HepG2 (cell line): Measurements from ENCODE around the gene S1PR3. TPM values are rescaled to one million over a fixed set of nuclear protein-coding genes. Genes with fewer than 3 reads are reported as not detected.

Source experiments
- ATAC-seq: fragments of 200-7000 bp; cut with Tn5 transposase; 3 replicates; pipeline ENCODE4 v1.9.1; 2020; ENCODE audit warnings: mild to moderate bottlenecking, moderate library complexity
- BruUV-seq: library from RNA; stranded (reverse); fragments of 400-500 nt; replicated peaks from 2 replicates; lab custom pipeline; 2021; lab: Mats Ljungman, UMichigan
- CTCF ChIA-PET: fragments of 300-600 bp; formaldehyde crosslinking; extraction: SDS; loops from one replicate; lab custom pipeline; 2021; ENCODE audit warnings: low total read pairs, inconsistent platforms, low intra/inter-chr PET ratio; lab: Yijun Ruan, JAX
- POLR2A ChIA-PET: fragments of 350-600 bp; sonication (Branson Sonifier 250); formaldehyde crosslinking; loops from one replicate; lab custom pipeline; 2020; ENCODE audit warnings: antibody characterized with exemption, inconsistent platforms; lab: Yijun Ruan, JAX
- DNase-seq: peaks from one replicate; pipeline ENCODE4 v3.0.0-alpha.2; 2015; ENCODE audit warnings: low spot score
- FAIRE-seq: peaks from 3 replicates; lab custom pipeline; 2011; peaks lifted over from hg19 to GRCh38; lab: Jason Lieb, UNC
- H2AFZ ChIP-seq: one replicate; pipeline ENCODE4 v1.6.1; 2011; ENCODE audit warnings: low read length, inconsistent platforms
- H3K27ac ChIP-seq: fragments of 300-600 bp; 3 replicates; pipeline ENCODE4 v1.8.0; 2011; ENCODE audit warnings: mixed run types, mild to moderate bottlenecking, mixed read lengths, low read length, inconsistent platforms; ENCODE audit not compliant: insufficient read depth; ENCODE audit errors: extremely low read length
- H3K27me3 ChIP-seq, 2 experiments: fragments of 200-600 bp in 1 of 2; 2 replicates in 1 of 2; 3 replicates in 1 of 2; pipeline versions ENCODE4 v1.6.0 to v1.8.0; 2011; ENCODE audit warnings: low read length in 2 of 2, mild to moderate bottlenecking in 2 of 2, moderate library complexity in 2 of 2, inconsistent platforms in 1 of 2; ENCODE audit not compliant: insufficient read depth in 2 of 2, control insufficient read depth in 1 of 2
- H3K36me3 ChIP-seq, 2 experiments: fragments of 200-600 bp in 1 of 2; replicated peaks in 1 of 2; 2 replicates in 1 of 2; 3 replicates in 1 of 2; pipeline versions ENCODE4 v1.5.1 to v1.8.0; 2011; ENCODE audit warnings: low read length in 2 of 2, inconsistent platforms in 1 of 2; ENCODE audit not compliant: insufficient read depth in 2 of 2, control insufficient read depth in 1 of 2
- H3K4me1 ChIP-seq: 2 replicates; pipeline ENCODE4 v1.5.1; 2012; ENCODE audit warnings: low read length, inconsistent platforms; ENCODE audit not compliant: insufficient read depth
- H3K4me2 ChIP-seq: 2 replicates; pipeline ENCODE4 v1.6.0; 2011; ENCODE audit warnings: low read depth, low read length, inconsistent platforms
- H3K4me3 ChIP-seq, 3 experiments: fragments of 200-600 bp in 1 of 3; sonication (generic), shearing (Covaris generic) in 1 of 3; replicated peaks in 1 of 3; 2 replicates each; pipeline ENCODE4 v1.5.1; 2011 to 2016; ENCODE audit warnings: low read length in 3 of 3, inconsistent platforms in 2 of 3, low read depth in 2 of 3, mild to moderate bottlenecking in 2 of 3, control low read depth in 1 of 3, mixed read lengths in 1 of 3; ENCODE audit not compliant: insufficient read depth in 1 of 3
- H3K79me2 ChIP-seq: one replicate; pipeline ENCODE4 v1.6.1; 2011; ENCODE audit warnings: low read length, inconsistent platforms; ENCODE audit not compliant: insufficient read depth
- H3K9ac ChIP-seq: 2 replicates; pipeline ENCODE4 v1.6.0; 2011; ENCODE audit warnings: mild to moderate bottlenecking, low read depth, low read length, inconsistent platforms; ENCODE audit not compliant: insufficient read depth
- H3K9me3 ChIP-seq: 2 replicates; pipeline ENCODE4 v1.5.1; 2012; ENCODE audit warnings: mild to moderate bottlenecking, low read length
- H4K20me1 ChIP-seq: 2 replicates; pipeline ENCODE4 v1.6.0; 2011; ENCODE audit warnings: inconsistent platforms, mild to moderate bottlenecking, low read length, moderate library complexity; ENCODE audit not compliant: insufficient read depth
- ASH2L ChIP-seq: fragments of 300-600, 200-600 bp; sonication (generic); IDR thresholded peaks from 2 replicates; pipeline ENCODE4 v1.7.0; 2017; ENCODE audit warnings: low read depth, mild to moderate bottlenecking, moderate library complexity, mixed read lengths, low read length; ENCODE audit not compliant: insufficient read length
- KLF11 ChIP-seq: IDR thresholded peaks from 2 replicates; pipeline ENCODE4 v1.6.1; 2016; ENCODE audit warnings: missing compliant biosample characterization
- MAFK ChIP-seq, 2 experiments: IDR thresholded peaks in 1 of 2; conservative IDR thresholded peaks in 1 of 2; 2 replicates each; pipeline ENCODE4 v1.6.1; 2011; ENCODE audit warnings: improper control_type of control experiment in 2 of 2, low read length in 2 of 2
- MBD4 ChIP-seq: IDR thresholded peaks from 2 replicates; pipeline ENCODE4 v1.6.1; 2012; ENCODE audit warnings: low read length, inconsistent platforms, borderline replicate concordance
- ZNF589 ChIP-seq: sonication (generic); formaldehyde crosslinking; conservative IDR thresholded peaks from 2 replicates; pipeline ENCODE4 v1.8.0; 2022; ENCODE audit warnings: mild to moderate bottlenecking, moderate library complexity, missing genetic modification reagents
- ZNF674 ChIP-seq: sonication (generic); formaldehyde crosslinking; IDR thresholded peaks from 2 replicates; pipeline ENCODE4 v1.5.0; 2020; ENCODE audit warnings: low read depth, mild to moderate bottlenecking, missing genetic modification reagents
- WGBS: methylation state at CpG from one replicate; pipeline ENCODE4 v1.1.6; 2017; ENCODE audit warnings: low lambda C conversion rate; 5-methylcytosine and 5-hydroxymethylcytosine counted together
- in situ Hi-C: cut with HindIII; loops from 2 replicates; pipeline ENCODE4 v1.10.0; 2017; ENCODE audit warnings: low pct_unique_long_range_greater_than_20kb; ENCODE audit not compliant: extremely low pct_ligation_motif_present
- intact Hi-C: fragments of 100-400 bp; cut with micrococcal nuclease; formaldehyde crosslinking; loops from one replicate; pipeline ENCODE4 v1.10.0; 2022; ENCODE audit not compliant: unreplicated experiment
- polyA plus RNA-seq, 8 experiments: library from polyadenylated mRNA; depleted of rRNA in 3 of 8; stranded (reverse) in 7 of 8; unstranded in 1 of 8; fragments of >200 nt; fragmentation: Illumina TruSeq in 4 of 8; extraction: Trizol in 4 of 8; gene quantifications; 2 replicates each; pipeline versions ENCODE4 v1.2.1 to v1.2.3, GENCODE V29; 2011 to 2016; ENCODE audit warnings: low read depth in 4 of 8, missing spikeins in 1 of 8, mixed read lengths in 1 of 8; ENCODE audit not compliant: insufficient read depth in 1 of 8
- total RNA-seq, 5 experiments: library from RNA; depleted of rRNA; stranded (reverse); fragments of >200 nt; fragmentation: Illumina TruSeq; extraction: Trizol; gene quantifications; 2 replicates each; pipeline ENCODE4 v1.2.3, GENCODE V29; 2016; ENCODE audit warnings: low read depth in 1 of 5
- TF ChIP-seq, protein P1 (sequence below): sonication (generic); formaldehyde crosslinking; IDR thresholded peaks from 2 replicates; pipeline ENCODE4 v1.4.0; 2020; ENCODE audit warnings: missing genetic modification reagents, mild to moderate bottlenecking, borderline replicate concordance
- TF ChIP-seq, protein P2 (sequence below): sonication (generic); formaldehyde crosslinking; IDR thresholded peaks from 2 replicates; pipeline ENCODE4 v1.4.0; 2020; ENCODE audit warnings: missing genetic modification reagents
- TF ChIP-seq, protein P3 (sequence below): sonication (generic); formaldehyde crosslinking; IDR thresholded peaks from 2 replicates; pipeline ENCODE4 v1.9.0; 2021; ENCODE audit warnings: missing genetic modification reagents, borderline replicate concordance

Gene S1PR3
- total and polyA plus RNA-seq, 2 of the 13 experiments (the other 11 are each of a cell fraction or from before 2014, with no cell fraction given) = 0.02 TPM; not detected in 1

DNA sequence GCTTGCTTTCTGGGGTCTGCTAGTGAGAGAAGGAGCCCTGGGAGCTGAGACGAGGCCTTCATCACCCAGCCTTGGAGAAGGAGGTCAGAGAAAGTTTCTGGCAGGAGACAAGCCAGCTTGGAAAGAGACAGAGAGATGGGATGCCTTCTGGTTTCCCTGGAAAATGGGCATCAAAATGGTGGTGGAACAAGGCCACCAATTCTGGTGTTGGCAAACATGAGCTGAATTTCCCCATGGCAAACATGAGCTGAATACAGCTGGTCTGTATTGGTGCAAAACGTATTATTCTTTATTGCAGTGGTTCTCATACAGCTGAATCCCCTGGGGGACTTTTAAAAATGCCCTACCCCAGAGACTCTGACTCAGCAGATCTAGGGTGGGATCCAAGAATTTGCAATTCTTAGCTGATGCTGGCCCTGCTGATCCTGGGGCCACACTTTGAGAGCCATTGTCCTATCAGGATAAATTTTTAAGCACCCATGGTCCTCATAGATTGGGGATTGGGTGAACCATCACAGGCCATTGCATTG, 39.1 kb upstream of the S1PR3 start:
- Histone ChIP-seq H2AFZ (no peak overlapping the region), H4K20me1 (no peaks in the 10 kb centered on the region), H3K79me2 (no peaks in the 10 kb centered on the region), H3K9ac (no peak overlapping the region), H3K27ac (no peak overlapping the region), H3K36me3 (no peaks in the 10 kb centered on the region), H3K27me3 (no peaks in the 10 kb centered on the region; a peak in 1 of 5 replicates), H3K4me3 (no peak overlapping the region), H3K4me2 (no peak overlapping the region), H3K9me3 (no peaks in the 10 kb centered on the region), H3K4me1 (0 out of 2 replicates have a peak, but pooled peaks cover 6% of the 10 kb centered on the region)
- POLR2A ChIA-PET = no interaction called here
- in situ Hi-C loops (no loop called here), intact Hi-C loops (no loop called here)
- no TSS peak for BruUV-seq
- ATAC-seq (no peak), FAIRE-seq (no peak), DNase-seq (no peak)
- WGBS = 0% methylated on average over 1 of the region's 2 CpGs
- CTCF ChIA-PET = no interaction called here
- TF ChIP-seq MAFK (conservative IDR thresholded peaks at IDR 0.05 in 1 of 2, IDR thresholded peaks at IDR 0.05 in 1 of 2; ENCODE audit: low read length in 2 of 2) = peak in 1 of 2 experiments; percentile 45; a peak in 1 of 4 replicates
- TF ChIP-seq ZNF589 = no peak
- TF ChIP-seq, protein P1, sequence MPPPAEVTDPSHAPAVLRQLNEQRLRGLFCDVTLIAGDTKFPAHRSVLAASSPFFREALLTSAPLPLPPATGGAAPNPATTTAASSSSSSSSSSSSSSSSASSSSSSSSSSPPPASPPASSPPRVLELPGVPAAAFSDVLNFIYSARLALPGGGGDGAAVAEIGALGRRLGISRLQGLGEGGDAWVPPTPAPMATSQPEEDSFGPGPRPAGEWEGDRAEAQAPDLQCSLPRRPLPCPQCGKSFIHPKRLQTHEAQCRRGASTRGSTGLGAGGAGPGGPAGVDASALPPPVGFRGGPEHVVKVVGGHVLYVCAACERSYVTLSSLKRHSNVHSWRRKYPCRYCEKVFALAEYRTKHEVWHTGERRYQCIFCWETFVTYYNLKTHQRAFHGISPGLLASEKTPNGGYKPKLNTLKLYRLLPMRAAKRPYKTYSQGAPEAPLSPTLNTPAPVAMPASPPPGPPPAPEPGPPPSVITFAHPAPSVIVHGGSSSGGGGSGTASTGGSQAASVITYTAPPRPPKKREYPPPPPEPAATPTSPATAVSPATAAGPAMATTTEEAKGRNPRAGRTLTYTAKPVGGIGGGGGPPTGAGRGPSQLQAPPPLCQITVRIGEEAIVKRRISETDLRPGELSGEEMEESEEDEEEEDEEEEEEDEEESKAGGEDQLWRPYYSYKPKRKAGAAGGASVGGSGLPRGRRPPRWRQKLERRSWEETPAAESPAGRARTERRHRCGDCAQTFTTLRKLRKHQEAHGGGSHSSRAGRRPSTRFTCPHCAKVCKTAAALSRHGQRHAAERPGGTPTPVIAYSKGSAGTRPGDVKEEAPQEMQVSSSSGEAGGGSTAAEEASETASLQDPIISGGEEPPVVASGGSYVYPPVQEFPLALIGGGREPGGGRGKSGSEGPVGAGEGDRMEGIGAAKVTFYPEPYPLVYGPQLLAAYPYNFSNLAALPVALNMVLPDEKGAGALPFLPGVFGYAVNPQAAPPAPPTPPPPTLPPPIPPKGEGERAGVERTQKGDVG (CRISPR knock-in tag) = no peak

DNA sequence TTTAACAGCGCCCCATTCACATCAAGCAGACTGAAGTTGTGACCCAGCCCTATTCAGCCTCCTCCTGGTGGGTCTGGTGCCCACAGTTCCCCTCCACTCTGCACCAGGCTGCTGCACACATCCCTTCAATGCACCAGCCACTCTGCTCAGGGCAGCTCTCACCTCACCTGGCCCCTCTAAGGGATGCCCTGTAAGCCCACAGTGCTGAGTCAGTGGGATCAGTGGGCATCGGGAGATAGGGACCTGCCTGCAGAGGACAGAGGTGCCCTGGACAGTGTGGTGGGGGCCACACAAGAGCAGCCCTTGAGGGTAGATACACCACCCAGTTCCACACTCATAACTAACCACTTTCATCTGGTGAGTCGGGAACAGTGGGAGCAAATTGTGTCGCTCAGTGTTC, 38.3 kb upstream of the S1PR3 start:
- DNase-seq (no peak), ATAC-seq (no peak), FAIRE-seq (no peak)
- in situ Hi-C loops = no loop called here
- Histone ChIP-seq H3K79me2 (no peaks in the 10 kb centered on the region), H3K4me1 (0 out of 2 replicates have a peak, but pooled peaks cover 6% of the 10 kb centered on the region), H3K27me3 (no peaks in the 10 kb centered on the region; a peak in 1 of 5 replicates), H3K9ac (no peak overlapping the region), H3K27ac (no peak overlapping the region), H2AFZ (no peak overlapping the region), H3K36me3 (no peaks in the 10 kb centered on the region), H4K20me1 (no peaks in the 10 kb centered on the region), H3K4me3 (no peak overlapping the region), H3K9me3 (no peaks in the 10 kb centered on the region), H3K4me2 (0 out of 2 replicates have a peak overlapping the region, but pooled peaks have one; percentile 30)
- CTCF ChIA-PET = no interaction called here
- intact Hi-C loops = no loop called here
- 44% methylated on average over 3 of the region's 4 CpGs for WGBS
- BruUV-seq = no TSS peak
- POLR2A ChIA-PET = no interaction called here
- TF ChIP-seq, protein P2, sequence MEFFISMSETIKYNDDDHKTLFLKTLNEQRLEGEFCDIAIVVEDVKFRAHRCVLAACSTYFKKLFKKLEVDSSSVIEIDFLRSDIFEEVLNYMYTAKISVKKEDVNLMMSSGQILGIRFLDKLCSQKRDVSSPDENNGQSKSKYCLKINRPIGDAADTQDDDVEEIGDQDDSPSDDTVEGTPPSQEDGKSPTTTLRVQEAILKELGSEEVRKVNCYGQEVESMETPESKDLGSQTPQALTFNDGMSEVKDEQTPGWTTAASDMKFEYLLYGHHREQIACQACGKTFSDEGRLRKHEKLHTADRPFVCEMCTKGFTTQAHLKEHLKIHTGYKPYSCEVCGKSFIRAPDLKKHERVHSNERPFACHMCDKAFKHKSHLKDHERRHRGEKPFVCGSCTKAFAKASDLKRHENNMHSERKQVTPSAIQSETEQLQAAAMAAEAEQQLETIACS (CRISPR knock-in tag) = no peak
- TF ChIP-seq ZNF674 = no peak
- no peak for TF ChIP-seq KLF11 (CRISPR knock-in tag)
- TF ChIP-seq MBD4 = no peak
- TF ChIP-seq, protein P3, sequence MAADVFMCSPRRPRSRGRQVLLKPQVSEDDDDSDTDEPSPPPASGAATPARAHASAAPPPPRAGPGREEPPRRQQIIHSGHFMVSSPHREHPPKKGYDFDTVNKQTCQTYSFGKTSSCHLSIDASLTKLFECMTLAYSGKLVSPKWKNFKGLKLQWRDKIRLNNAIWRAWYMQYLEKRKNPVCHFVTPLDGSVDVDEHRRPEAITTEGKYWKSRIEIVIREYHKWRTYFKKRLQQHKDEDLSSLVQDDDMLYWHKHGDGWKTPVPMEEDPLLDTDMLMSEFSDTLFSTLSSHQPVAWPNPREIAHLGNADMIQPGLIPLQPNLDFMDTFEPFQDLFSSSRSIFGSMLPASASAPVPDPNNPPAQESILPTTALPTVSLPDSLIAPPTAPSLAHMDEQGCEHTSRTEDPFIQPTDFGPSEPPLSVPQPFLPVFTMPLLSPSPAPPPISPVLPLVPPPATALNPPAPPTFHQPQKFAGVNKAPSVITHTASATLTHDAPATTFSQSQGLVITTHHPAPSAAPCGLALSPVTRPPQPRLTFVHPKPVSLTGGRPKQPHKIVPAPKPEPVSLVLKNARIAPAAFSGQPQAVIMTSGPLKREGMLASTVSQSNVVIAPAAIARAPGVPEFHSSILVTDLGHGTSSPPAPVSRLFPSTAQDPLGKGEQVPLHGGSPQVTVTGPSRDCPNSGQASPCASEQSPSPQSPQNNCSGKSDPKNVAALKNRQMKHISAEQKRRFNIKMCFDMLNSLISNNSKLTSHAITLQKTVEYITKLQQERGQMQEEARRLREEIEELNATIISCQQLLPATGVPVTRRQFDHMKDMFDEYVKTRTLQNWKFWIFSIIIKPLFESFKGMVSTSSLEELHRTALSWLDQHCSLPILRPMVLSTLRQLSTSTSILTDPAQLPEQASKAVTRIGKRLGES = no peak
- no peak for TF ChIP-seq ASH2L
